BJ (cell line): Measurements from ENCODE around the gene ABCC5. TPM values are rescaled to one million over a fixed set of nuclear protein-coding genes. Genes with fewer than 3 reads are reported as not detected.

Experiments used
- CTCF ChIA-PET: fragments of 350-600 bp; formaldehyde crosslinking; extraction: SDS; loops from one replicate; lab custom pipeline; 2021; ENCODE audit warnings: antibody characterized with exemption, inconsistent platforms; lab: Yijun Ruan, JAX
- POLR2A ChIA-PET: fragments of 300-600 bp; sonication (Branson Sonifier 250); formaldehyde crosslinking; extraction: SDS; loops from one replicate; lab custom pipeline; 2021; ENCODE audit warnings: antibody characterized with exemption; lab: Charles Lee
- DNase-seq: peaks from one replicate; pipeline ENCODE4 v3.0.0-alpha.2; 2011; ENCODE audit warnings: low read depth
- H3K27me3 ChIP-seq: 2 replicates; pipeline ENCODE4 v1.6.0; 2011; ENCODE audit warnings: low read length; ENCODE audit not compliant: control insufficient read depth, insufficient read depth
- H3K36me3 ChIP-seq: 2 replicates; pipeline ENCODE4 v1.5.1; 2011; ENCODE audit warnings: low read length; ENCODE audit not compliant: control insufficient read depth, insufficient read depth
- H3K4me3 ChIP-seq: 2 replicates; pipeline ENCODE4 v1.5.1; 2011; ENCODE audit warnings: low read depth, mild to moderate bottlenecking, control low read depth, low read length
- CTCF ChIP-seq: IDR thresholded peaks from 2 replicates; pipeline ENCODE4 v1.5.1; 2011; ENCODE audit warnings: low read depth, mild to moderate bottlenecking, control low read depth, inconsistent platforms, low read length, moderate library complexity; ENCODE audit not compliant: insufficient read depth
- polyA plus RNA-seq: library from polyadenylated mRNA; depleted of rRNA; stranded (reverse); fragments of >200 nt; gene quantifications from 2 replicates; pipeline ENCODE4 v1.2.3, GENCODE V29; 2011

Gene ABCC5
- polyA plus RNA-seq, 1 experiment, result 16.9 TPM

- TF ChIP-seq CTCF, result no peak
- ChIA-PET POLR2A (no interaction called here), CTCF (interaction anchor here (1.4 kb wide), 1 partner anchor 8 kb away, joined by 8 read pairs; no protein-coding TSS in a partner anchor)
- no peak for DNase-seq
- Histone ChIP-seq H3K27me3 (no peaks in the 10 kb centered on the region), H3K36me3 (peaks cover 4% of the 10 kb centered on the region), H3K4me3 (no peak overlapping the region)
Observed at GRCh38 chr3:183927059-183927458, 90.6 kb downstream of the ABCC5 start.

DNA sequence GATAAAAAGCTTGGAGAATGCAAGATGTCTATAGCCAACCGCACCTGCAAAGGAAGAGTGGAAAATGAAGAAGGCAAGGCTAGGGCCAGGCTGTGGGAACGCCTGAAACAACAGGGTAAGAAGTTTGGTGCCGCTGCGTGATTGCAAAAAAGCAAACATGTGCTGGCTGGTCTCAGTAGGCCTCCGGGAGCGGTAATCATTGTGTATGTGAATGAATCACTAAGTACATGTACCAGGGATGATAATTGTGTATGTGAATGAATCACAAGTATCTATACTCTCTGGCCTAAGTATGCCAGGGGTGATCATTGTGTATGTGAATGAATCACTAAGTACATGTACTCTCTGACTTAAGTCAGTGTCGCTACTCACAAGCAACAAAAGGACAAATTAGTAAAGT lies 92.7 kb downstream of the ABCC5 start:
- Histone ChIP-seq H3K4me3 (no peak overlapping the region), H3K36me3 (peaks cover 4% of the 10 kb centered on the region), H3K27me3 (no peaks in the 10 kb centered on the region)
- CTCF ChIA-PET, result no interaction called here
- no peak for DNase-seq
- POLR2A ChIA-PET, result no interaction called here
- no peak for TF ChIP-seq CTCF

DNA sequence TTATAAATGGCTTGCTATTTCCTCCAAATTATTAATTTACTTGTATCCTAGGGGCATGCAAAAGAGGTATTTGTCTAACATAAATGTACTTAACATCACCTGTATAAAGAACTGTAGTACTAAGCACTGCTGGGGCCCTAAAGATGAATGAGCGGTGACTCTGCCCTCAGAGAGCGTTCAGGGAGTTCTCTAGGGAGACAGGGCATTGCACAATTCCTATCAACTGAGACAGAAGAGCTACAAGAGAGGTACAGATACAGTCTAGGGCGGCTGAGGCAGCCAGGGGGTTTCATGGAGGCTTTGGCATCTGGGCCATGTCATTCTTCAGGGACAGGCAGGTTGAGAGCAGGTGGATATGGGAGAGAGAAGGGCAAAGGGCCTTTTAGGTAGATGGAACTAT lies 93.1 kb downstream of the ABCC5 start:
- Histone ChIP-seq H3K4me3 (no peak overlapping the region), H3K36me3 (peaks cover 4% of the 10 kb centered on the region), H3K27me3 (no peaks in the 10 kb centered on the region)
- DNase-seq, result no peak
- ChIA-PET CTCF (no interaction called here), POLR2A (no interaction called here)
- TF ChIP-seq CTCF, result no peak

GRCh38 chr3:183922421-183922820 lies 95.3 kb downstream of the ABCC5 start:
- POLR2A ChIA-PET, result no interaction called here
- TF ChIP-seq CTCF, result no peak
- no peak for DNase-seq
- Histone ChIP-seq H3K27me3 (no peaks in the 10 kb centered on the region), H3K4me3 (no peak overlapping the region), H3K36me3 (peaks cover 2% of the 10 kb centered on the region; the same call in 1 of the 2 replicates)
- CTCF ChIA-PET, result no interaction called here

DNA sequence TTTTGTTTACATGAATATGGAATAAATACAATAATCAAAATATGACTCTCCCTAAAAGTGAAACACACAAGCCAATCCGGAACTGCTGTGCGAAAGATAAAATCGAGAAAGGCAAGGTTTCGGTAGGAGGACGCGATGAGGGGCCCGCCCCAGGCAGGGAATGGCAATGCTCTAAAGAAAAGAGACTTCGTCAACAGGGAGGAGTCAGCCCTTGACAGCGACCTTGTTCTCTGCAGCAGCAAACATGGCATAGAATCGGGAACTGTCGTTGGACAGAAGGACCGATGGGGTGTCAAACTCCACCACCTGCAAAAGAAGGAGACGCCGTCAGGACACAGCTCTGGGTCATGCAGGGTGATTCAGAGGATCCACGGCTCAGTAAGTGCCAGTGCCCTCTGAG lies 96.6 kb downstream of the ABCC5 start:
- no peak for DNase-seq
- H3K36me3 ChIP-seq, result peaks cover 2% of the 10 kb centered on the region; the same call in 1 of the 2 replicates
- H3K27me3 ChIP-seq, result no peaks in the 10 kb centered on the region
- H3K4me3 ChIP-seq, result no peak overlapping the region
- CTCF ChIA-PET, result interaction anchor here (0.6 to 1.0 kb wide), 2 partner anchors 328 to 368 kb away, joined by 3 read pairs; partner anchors contain the start of gene EEF1AKMT4
- POLR2A ChIA-PET, result no interaction called here
- no peak for TF ChIP-seq CTCF
